Osteoblast (primary cell): ENCODE results near the gene RAB8B. TPM values are rescaled to one million over a fixed set of nuclear protein-coding genes. Genes with fewer than 3 reads are reported as not detected.

ENCODE experiments used
- DNase-seq: peaks from one replicate; pipeline ENCODE4 v3.0.0; 2011; ENCODE audit warnings: low spot score, mixed read lengths; ENCODE audit not compliant: insufficient read length; ENCODE audit errors: missing footprints
- H2AFZ ChIP-seq: 2 replicates; pipeline ENCODE4 v1.6.0; 2011; ENCODE audit warnings: mild to moderate bottlenecking, low read length
- H3K27ac ChIP-seq: 2 replicates; pipeline ENCODE4 v1.5.1; 2011; ENCODE audit warnings: mild to moderate bottlenecking, low read depth, low read length, moderate library complexity
- H3K27me3 ChIP-seq: 2 replicates; pipeline ENCODE4 v1.6.0; 2012; ENCODE audit warnings: mild to moderate bottlenecking, control low read depth, inconsistent platforms, low read length, moderate library complexity; ENCODE audit not compliant: insufficient read depth
- H3K36me3 ChIP-seq: 2 replicates; pipeline ENCODE4 v1.5.1; 2011; ENCODE audit warnings: mild to moderate bottlenecking, low read length, control low read depth, moderate library complexity; ENCODE audit not compliant: insufficient read depth
- H3K4me1 ChIP-seq: 2 replicates; pipeline ENCODE4 v1.5.1; 2011; ENCODE audit warnings: mild to moderate bottlenecking, low read length, control low read depth, moderate library complexity; ENCODE audit not compliant: insufficient read depth
- H3K4me2 ChIP-seq: 2 replicates; pipeline ENCODE4 v1.6.0; 2011; ENCODE audit warnings: mild to moderate bottlenecking, low read length; ENCODE audit not compliant: insufficient read depth
- H3K4me3 ChIP-seq: fragments of 200-600 bp; sonication (generic); 3 replicates; pipeline ENCODE4 v1.5.1; 2012; ENCODE audit warnings: mild to moderate bottlenecking, low read length, inconsistent platforms; ENCODE audit not compliant: insufficient read depth
- H3K79me2 ChIP-seq: 2 replicates; pipeline ENCODE4 v1.6.0; 2012; ENCODE audit warnings: mild to moderate bottlenecking, low read length, control low read depth, inconsistent platforms; ENCODE audit not compliant: insufficient read depth
- H3K9me3 ChIP-seq: 2 replicates; pipeline ENCODE4 v1.5.1; 2011; ENCODE audit warnings: low read depth, low read length, control low read depth
- H4K20me1 ChIP-seq: 2 replicates; pipeline ENCODE4 v1.6.0; 2012; ENCODE audit warnings: mild to moderate bottlenecking, low read length, control low read depth; ENCODE audit not compliant: insufficient read depth
- CTCF ChIP-seq: IDR thresholded peaks from 2 replicates; pipeline ENCODE4 v1.5.1; 2011; ENCODE audit warnings: mild to moderate bottlenecking, low read depth, low read length, moderate library complexity; ENCODE audit errors: extremely low read depth
- total RNA-seq: library from RNA; depleted of rRNA; stranded (reverse); fragments of >200 nt; gene quantifications from 2 replicates; pipeline ENCODE4 v1.2.3, GENCODE V29; 2012

Gene RAB8B
- total RNA-seq, 1 donor, result 57.5 TPM

GRCh38 chr15:63277038-63277892 is 87.9 kb downstream of the RAB8B start, which contains the start of gene APH1B:
Gene APH1B (plus strand): TSS chr15:63277605. CDS start chr15:63277624, 19 bp downstream.
- Histone ChIP-seq H3K27ac (peak within 1 kb of the TSS; percentile 80), H3K9me3 (no peaks in the 10 kb centered on the region), H2AFZ (peak within 1 kb of the TSS; percentile 81), H4K20me1 (no peaks in the 10 kb centered on the region), H3K4me3 (peak within 1 kb of the TSS; percentile 89), H3K27me3 (no peaks in the 10 kb centered on the region), H3K4me1 (peaks cover 11% of the 10 kb centered on the region), H3K36me3 (peaks cover 9% of the 10 kb centered on the region), H3K79me2 (peaks cover 2% of the 10 kb centered on the region), H3K4me2 (peak within 1 kb of the TSS; percentile 96)
- TF ChIP-seq CTCF, result no peak
- peak; percentile 90 for DNase-seq

GRCh38 chr15:63277893-63278456 is 88.6 kb downstream of the RAB8B start:
- peak overlapping the region; percentile 89 for H3K4me3 ChIP-seq
- peak overlapping the region; percentile 70 for H2AFZ ChIP-seq
- no peak for TF ChIP-seq CTCF
- peak overlapping the region; percentile 90 for H3K4me2 ChIP-seq
- H3K27me3 ChIP-seq, result no peaks in the 10 kb centered on the region
- H3K27ac ChIP-seq, result peak overlapping the region; percentile 53
- H3K36me3 ChIP-seq, result peaks cover 14% of the 10 kb centered on the region
- peaks cover 2% of the 10 kb centered on the region for H3K79me2 ChIP-seq
- DNase-seq, result peak; percentile 13
- H3K9me3 ChIP-seq, result no peaks in the 10 kb centered on the region
- no peaks in the 10 kb centered on the region for H4K20me1 ChIP-seq
- H3K4me1 ChIP-seq, result peaks cover 11% of the 10 kb centered on the region

- no peak overlapping the region for H3K4me2 ChIP-seq
- peaks cover 1% of the 10 kb centered on the region for H3K79me2 ChIP-seq
- H3K27me3 ChIP-seq, result no peaks in the 10 kb centered on the region
- no peak for TF ChIP-seq CTCF
- H3K9me3 ChIP-seq, result no peaks in the 10 kb centered on the region
- no peak for DNase-seq
- peaks cover 12% of the 10 kb centered on the region for H3K4me1 ChIP-seq
- no peak overlapping the region for H3K27ac ChIP-seq
- H4K20me1 ChIP-seq, result no peaks in the 10 kb centered on the region
- H3K36me3 ChIP-seq, result peaks cover 34% of the 10 kb centered on the region
- H2AFZ ChIP-seq, result no peak overlapping the region
- H3K4me3 ChIP-seq, result no peak overlapping the region
These were observed 93.7 kb downstream of the RAB8B start for GRCh38 chr15:63283126-63283525.

- Histone ChIP-seq H3K4me2 (no peak overlapping the region), H4K20me1 (no peaks in the 10 kb centered on the region), H3K4me3 (no peak overlapping the region), H3K9me3 (no peaks in the 10 kb centered on the region), H3K27ac (no peak overlapping the region), H2AFZ (no peak overlapping the region), H3K36me3 (peaks cover 34% of the 10 kb centered on the region), H3K79me2 (no peaks in the 10 kb centered on the region), H3K4me1 (peaks cover 12% of the 10 kb centered on the region), H3K27me3 (no peaks in the 10 kb centered on the region)
- no peak for TF ChIP-seq CTCF
- DNase-seq, result no peak
These were observed 94.9 kb downstream of the RAB8B start for GRCh38 chr15:63284335-63284734.
